Neural cell (in vitro differentiated cells): Measurements from ENCODE around the gene TBKBP1.

ENCODE experiments used
- CTCF ChIP-seq: fragments of 450-650 bp; IDR thresholded peaks from 2 replicates; pipeline ENCODE4 v1.5.1; 2014; ENCODE audit warnings: antibody characterized with exemption, mild to moderate bottlenecking, moderate library complexity; ENCODE audit not compliant: poor library complexity, severe bottlenecking
- EZH2 ChIP-seq: fragments of 200-600, 300-800 bp; shearing (Covaris generic), sonication (generic); IDR thresholded peaks from 2 replicates; pipeline ENCODE4 v1.6.1; 2014; ENCODE audit warnings: antibody characterized with exemption, low read length, borderline replicate concordance, mild to moderate bottlenecking; ENCODE audit not compliant: insufficient read depth, poor library complexity, severe bottlenecking
- MXI1 ChIP-seq: fragments of 450-650 bp; conservative IDR thresholded peaks from 2 replicates; pipeline ENCODE4 v1.6.1; 2014; ENCODE audit warnings: antibody characterized with exemption, mild to moderate bottlenecking; ENCODE audit not compliant: poor library complexity, severe bottlenecking
- POLR2AphosphoS5 ChIP-seq: IDR thresholded peaks from 2 replicates; pipeline ENCODE4 v1.6.1; 2012
- RAD21 ChIP-seq: fragments of 450-650 bp; conservative IDR thresholded peaks from 2 replicates; pipeline ENCODE4 v1.6.1; 2014; ENCODE audit warnings: antibody characterized with exemption, mild to moderate bottlenecking, moderate library complexity
- REST ChIP-seq: IDR thresholded peaks from 2 replicates; pipeline ENCODE4 v1.6.1; 2012; ENCODE audit warnings: borderline replicate concordance
- TAF1 ChIP-seq: IDR thresholded peaks from 2 replicates; pipeline ENCODE4 v1.6.1; 2012; ENCODE audit warnings: low read depth

GRCh38 chr17:47649972-47650524 lies 43.9 kb upstream of the TBKBP1 start:
- TF ChIP-seq EZH2 (no peak), CTCF (no peak), RAD21 (no peak), REST (no peak), POLR2AphosphoS5 (no peak), MXI1 (no peak), TAF1 (no peak)
